Panc1 (cell line): ENCODE results near the gene RALGPS1. TPM values are rescaled to one million over a fixed set of nuclear protein-coding genes. Genes with fewer than 3 reads are reported as not detected.

Experiments used
- ATAC-seq: fragments of 200-7000 bp; cut with Tn5 transposase; 2 replicates; pipeline ENCODE4 v1.9.1; 2020; ENCODE audit warnings: mild to moderate bottlenecking, moderate library complexity
- BruUV-seq: library from RNA; stranded (reverse); fragments of 400-500 nt; replicated peaks from 2 replicates; lab custom pipeline; 2021; lab: Mats Ljungman, UMichigan
- CTCF ChIA-PET: fragments of 300-600 bp; sonication (Branson Sonifier 250); formaldehyde crosslinking; loops from one replicate; lab custom pipeline; 2022; ENCODE audit warnings: antibody characterized with exemption; lab: Charles Lee
- POLR2A ChIA-PET: fragments of 300-600 bp; sonication (Branson Sonifier 250); formaldehyde crosslinking; loops from one replicate; lab custom pipeline; 2022; ENCODE audit warnings: antibody characterized with exemption; lab: Charles Lee
- DNase-seq: peaks from one replicate; pipeline ENCODE4 v3.0.0-alpha.2; 2010; ENCODE audit warnings: low read depth, low spot score
- H3K27ac ChIP-seq: 2 replicates; pipeline ENCODE4 v1.5.1; 2011; ENCODE audit warnings: mild to moderate bottlenecking, low read length, inconsistent platforms
- H3K27me3 ChIP-seq: fragments of 200-500 bp; sonication (Bioruptor generic); 2 replicates; pipeline ENCODE4 v1.6.0; 2014; ENCODE audit warnings: low read length, inconsistent platforms; ENCODE audit not compliant: control insufficient read depth, insufficient read depth
- H3K36me3 ChIP-seq: fragments of 200-500 bp; sonication (Bioruptor generic); 2 replicates; pipeline ENCODE4 v1.5.1; 2014; ENCODE audit warnings: inconsistent platforms, mild to moderate bottlenecking, low read length, moderate library complexity; ENCODE audit not compliant: control insufficient read depth, insufficient read depth
- H3K4me1 ChIP-seq: 2 replicates; pipeline ENCODE4 v1.5.1; 2011; ENCODE audit warnings: inconsistent platforms, mild to moderate bottlenecking, low read length, moderate library complexity; ENCODE audit not compliant: control insufficient read depth, insufficient read depth
- H3K4me3 ChIP-seq, 2 experiments: 2 replicates each; pipeline ENCODE4 v1.5.1; 2011 to 2012; ENCODE audit warnings: low read depth in 2 of 2, low read length in 2 of 2, mild to moderate bottlenecking in 2 of 2, inconsistent platforms in 1 of 2, moderate library complexity in 1 of 2
- H3K9me3 ChIP-seq: fragments of 200-500 bp; sonication (Bioruptor generic); 2 replicates; pipeline ENCODE4 v1.5.1; 2014; ENCODE audit warnings: low read depth, mild to moderate bottlenecking, inconsistent platforms, low read length, moderate library complexity; ENCODE audit not compliant: control insufficient read depth, insufficient read depth
- POLR2AphosphoS5 ChIP-seq: IDR thresholded peaks from 2 replicates; pipeline ENCODE4 v1.6.1; 2012; ENCODE audit warnings: mild to moderate bottlenecking, low read depth, low read length, moderate library complexity
- REST ChIP-seq, 2 experiments: IDR thresholded peaks; 2 replicates each; pipeline ENCODE4 v1.6.1; 2011 to 2012; ENCODE audit warnings: low read depth in 2 of 2, control low read depth in 1 of 2, low read length in 1 of 2, mild to moderate bottlenecking in 1 of 2, moderate library complexity in 1 of 2; ENCODE audit not compliant: insufficient read depth in 1 of 2
- SIN3A ChIP-seq: IDR thresholded peaks from 2 replicates; pipeline ENCODE4 v1.6.1; 2012; ENCODE audit warnings: low read depth, mild to moderate bottlenecking, low read length, moderate library complexity, borderline replicate concordance; ENCODE audit not compliant: insufficient read depth
- TCF7L2 ChIP-seq: IDR thresholded peaks from 2 replicates; pipeline ENCODE4 v1.6.1; 2011; ENCODE audit warnings: mild to moderate bottlenecking, low read depth, low read length, inconsistent platforms
- in situ Hi-C: cut with HindIII; loops from 2 replicates; pipeline ENCODE4 v1.10.0; 2016; ENCODE audit warnings: low sequenced_read_pairs, low pct_unique_long_range_greater_than_20kb
- intact Hi-C: fragments of 100-400 bp; cut with micrococcal nuclease; formaldehyde crosslinking; loops from one replicate; pipeline ENCODE4 v1.10.0; 2022; ENCODE audit not compliant: unreplicated experiment
- total RNA-seq: library from RNA; stranded (reverse); gene quantifications from one replicate; pipeline ENCODE4 v1.2.1, GENCODE V29; 2021; ENCODE audit not compliant: unreplicated experiment
- TF ChIP-seq, protein P1 (sequence below): fragments of 450-650 bp; IDR thresholded peaks from 2 replicates; pipeline ENCODE4 v1.5.1; 2017; ENCODE audit warnings: mild to moderate bottlenecking

RALGPS1 gene
- total RNA-seq, 1 experiment from 2014 or later, result 7.2 TPM

DNA sequence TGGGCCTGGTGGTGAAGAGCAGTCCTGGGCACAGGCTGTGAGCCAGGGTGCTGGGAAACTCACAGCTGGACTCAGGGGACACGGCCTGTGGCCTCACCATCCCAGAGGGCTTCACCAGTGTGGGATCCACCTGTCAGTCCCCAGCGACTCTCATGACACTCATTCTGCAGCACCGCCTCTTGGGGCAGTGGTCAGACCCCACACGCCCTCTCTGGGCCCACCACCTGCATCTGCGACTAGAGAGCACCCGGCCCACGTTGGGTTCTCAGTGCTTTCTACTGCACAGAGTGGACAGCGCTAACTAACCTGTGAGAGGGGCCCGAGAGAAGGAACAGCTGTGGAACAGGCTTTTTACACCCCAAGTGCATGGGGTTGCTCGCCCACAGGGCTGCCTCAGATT, 304.2 kb downstream of the RALGPS1 start:
- no peaks in the 10 kb centered on the region for H3K36me3 ChIP-seq
- H3K4me1 ChIP-seq, result no peaks in the 10 kb centered on the region
- DNase-seq, result no peak
- TF ChIP-seq TCF7L2, result no peak
- no peak for TF ChIP-seq POLR2AphosphoS5
- TF ChIP-seq, protein P1, sequence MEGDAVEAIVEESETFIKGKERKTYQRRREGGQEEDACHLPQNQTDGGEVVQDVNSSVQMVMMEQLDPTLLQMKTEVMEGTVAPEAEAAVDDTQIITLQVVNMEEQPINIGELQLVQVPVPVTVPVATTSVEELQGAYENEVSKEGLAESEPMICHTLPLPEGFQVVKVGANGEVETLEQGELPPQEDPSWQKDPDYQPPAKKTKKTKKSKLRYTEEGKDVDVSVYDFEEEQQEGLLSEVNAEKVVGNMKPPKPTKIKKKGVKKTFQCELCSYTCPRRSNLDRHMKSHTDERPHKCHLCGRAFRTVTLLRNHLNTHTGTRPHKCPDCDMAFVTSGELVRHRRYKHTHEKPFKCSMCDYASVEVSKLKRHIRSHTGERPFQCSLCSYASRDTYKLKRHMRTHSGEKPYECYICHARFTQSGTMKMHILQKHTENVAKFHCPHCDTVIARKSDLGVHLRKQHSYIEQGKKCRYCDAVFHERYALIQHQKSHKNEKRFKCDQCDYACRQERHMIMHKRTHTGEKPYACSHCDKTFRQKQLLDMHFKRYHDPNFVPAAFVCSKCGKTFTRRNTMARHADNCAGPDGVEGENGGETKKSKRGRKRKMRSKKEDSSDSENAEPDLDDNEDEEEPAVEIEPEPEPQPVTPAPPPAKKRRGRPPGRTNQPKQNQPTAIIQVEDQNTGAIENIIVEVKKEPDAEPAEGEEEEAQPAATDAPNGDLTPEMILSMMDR, result no peak
- no peak for TF ChIP-seq REST (IDR thresholded peaks at IDR 0.05; ENCODE audit: insufficient read depth in 1 of 2, low read depth in 2 of 2, low read length in 1 of 2)
- TF ChIP-seq SIN3A, result no peak
- no TSS peak for BruUV-seq
- CTCF ChIA-PET, result no interaction called here
- no peaks in the 10 kb centered on the region for H3K9me3 ChIP-seq
- no peak for ATAC-seq
- intact Hi-C loops, result no loop called here
- in situ Hi-C loops, result no loop called here
- H3K27ac ChIP-seq, result no peak overlapping the region
- no peak overlapping the region for H3K4me3 ChIP-seq
- H3K27me3 ChIP-seq, result no peaks in the 10 kb centered on the region
- POLR2A ChIA-PET, result no interaction called here

- CTCF ChIA-PET, result no interaction called here
- in situ Hi-C loops, result no loop called here
Observed at GRCh38 chr9:127219520-127219919, 304.9 kb downstream of the RALGPS1 start.

More at GRCh38 chr9:127219520-127219919, 304.9 kb downstream of the RALGPS1 start:
- intact Hi-C loops, result no loop called here
- DNase-seq, result no peak
- no peaks in the 10 kb centered on the region for H3K4me1 ChIP-seq
- no peak for TF ChIP-seq POLR2AphosphoS5
- TF ChIP-seq SIN3A, result no peak
- TF ChIP-seq, protein P1, result no peak
- no peak for TF ChIP-seq REST (IDR thresholded peaks at IDR 0.05; ENCODE audit: insufficient read depth in 1 of 2, low read depth in 2 of 2, low read length in 1 of 2)
- no peak for TF ChIP-seq TCF7L2
- POLR2A ChIA-PET, result no interaction called here
- no peak overlapping the region for H3K4me3 ChIP-seq
- no peak for ATAC-seq
- no TSS peak for BruUV-seq
- H3K36me3 ChIP-seq, result no peaks in the 10 kb centered on the region
- H3K27ac ChIP-seq, result no peak overlapping the region
- H3K27me3 ChIP-seq, result no peaks in the 10 kb centered on the region
- no peaks in the 10 kb centered on the region for H3K9me3 ChIP-seq
